Endothelial cell of umbilical vein (primary cell): Measurements from ENCODE around the gene CLPTM1L. TPM values are rescaled to one million over a fixed set of nuclear protein-coding genes. Genes with fewer than 3 reads are reported as not detected.

ENCODE experiments used
- BruUV-seq: library from RNA; stranded (reverse); fragments of 400-500 nt; replicated peaks from 2 replicates; lab custom pipeline; 2021; lab: Mats Ljungman, UMichigan
- CTCF ChIA-PET: fragments of 300-600, 350-600 bp; sonication (Branson Sonifier 250); formaldehyde crosslinking; loops from one replicate; lab custom pipeline; 2021; ENCODE audit warnings: antibody characterized with exemption, inconsistent platforms; lab: Charles Lee
- POLR2A ChIA-PET: fragments of 300-600, 350-600 bp; sonication (Branson Sonifier 250); formaldehyde crosslinking; loops from one replicate; lab custom pipeline; 2021; ENCODE audit warnings: antibody characterized with exemption, inconsistent platforms; lab: Charles Lee
- DNase-seq: peaks from one replicate; pipeline ENCODE4 v3.0.0-alpha.2; 2011; ENCODE audit warnings: low read depth, low spot score
- FAIRE-seq: peaks from 2 replicates; lab custom pipeline; 2011; peaks lifted over from hg19 to GRCh38; lab: Jason Lieb, UNC
- H2AFZ ChIP-seq: 2 replicates; pipeline ENCODE4 v1.6.0; 2012; ENCODE audit warnings: low read depth, low read length, control low read depth, inconsistent platforms
- H3K27ac ChIP-seq: 2 replicates; pipeline ENCODE4 v1.5.1; 2011; ENCODE audit warnings: low read depth, mild to moderate bottlenecking, control low read depth, low read length, moderate library complexity; ENCODE audit not compliant: insufficient read depth
- H3K27me3 ChIP-seq, 2 experiments: 2 replicates each; pipeline versions ENCODE4 v1.6.0 to v1.6.1; 2011; ENCODE audit warnings: low read length in 2 of 2, mixed read lengths in 1 of 2; ENCODE audit not compliant: control insufficient read depth in 2 of 2, insufficient read depth in 2 of 2
- H3K36me3 ChIP-seq, 2 experiments: 2 replicates in 1 of 2; 3 replicates in 1 of 2; pipeline ENCODE4 v1.5.1; 2011; ENCODE audit warnings: low read length in 2 of 2, mild to moderate bottlenecking in 1 of 2, moderate library complexity in 1 of 2; ENCODE audit not compliant: control insufficient read depth in 2 of 2, insufficient read depth in 2 of 2; ENCODE audit errors: extremely low read depth in 1 of 2
- H3K4me1 ChIP-seq: 3 replicates; pipeline ENCODE4 v1.5.1; 2011; ENCODE audit warnings: mild to moderate bottlenecking, low read length; ENCODE audit not compliant: control insufficient read depth, insufficient read depth; ENCODE audit errors: extremely low read depth
- H3K4me2 ChIP-seq: 2 replicates; pipeline ENCODE4 v1.6.1; 2011; ENCODE audit warnings: low read length, control low read depth, mixed read lengths; ENCODE audit not compliant: insufficient read depth
- H3K4me3 ChIP-seq, 3 experiments: fragments of 200-600 bp in 1 of 3; sonication (generic), shearing (Covaris generic) in 1 of 3; replicated peaks in 1 of 3; 2 replicates each; pipeline ENCODE4 v1.5.1; 2011 to 2016; ENCODE audit warnings: control low read depth in 3 of 3, low read length in 3 of 3, mild to moderate bottlenecking in 2 of 3, inconsistent platforms in 1 of 3, low read depth in 1 of 3, moderate library complexity in 1 of 3; ENCODE audit not compliant: insufficient read depth in 1 of 3
- H3K79me2 ChIP-seq: 2 replicates; pipeline ENCODE4 v1.6.0; 2012; ENCODE audit warnings: low read length, inconsistent platforms; ENCODE audit not compliant: control insufficient read depth, insufficient read depth
- H3K9ac ChIP-seq: replicated peaks from 2 replicates; pipeline ENCODE3; 2011; ENCODE audit warnings: low read length, control low read depth; ENCODE audit not compliant: insufficient read depth; ENCODE audit errors: extremely low read depth
- H3K9me1 ChIP-seq: replicated peaks from 3 replicates; pipeline ENCODE4 v1.6.0; 2011; ENCODE audit warnings: mild to moderate bottlenecking, low read length; ENCODE audit not compliant: control insufficient read depth, insufficient read depth; ENCODE audit errors: extremely low read depth
- H3K9me3 ChIP-seq: replicated peaks from 2 replicates; pipeline ENCODE4 v1.5.1; 2012; ENCODE audit warnings: low read length, inconsistent platforms; ENCODE audit not compliant: control insufficient read depth, insufficient read depth
- H4K20me1 ChIP-seq: replicated peaks from 2 replicates; pipeline ENCODE3; 2011; ENCODE audit warnings: mild to moderate bottlenecking, low read length; ENCODE audit not compliant: control insufficient read depth, insufficient read depth; ENCODE audit errors: extremely low read depth
- CTCF ChIP-seq, 2 donors: IDR thresholded peaks; 1 replicate in 1 of 2; 2 replicates in 1 of 2; pipeline ENCODE4 v1.5.1; 2011; ENCODE audit warnings: low read length in 2 of 2, mild to moderate bottlenecking in 2 of 2, moderate library complexity in 2 of 2, control low read depth in 1 of 2, inconsistent platforms in 1 of 2, low read depth in 1 of 2; ENCODE audit not compliant: insufficient read depth in 1 of 2; ENCODE audit errors: extremely low read depth in 1 of 2
- EZH2 ChIP-seq: IDR thresholded peaks from 2 replicates; pipeline ENCODE4 v1.6.1; 2012; ENCODE audit warnings: borderline replicate concordance, low read depth, mild to moderate bottlenecking, moderate library complexity, low read length, inconsistent platforms; ENCODE audit not compliant: severe bottlenecking
- FOS ChIP-seq: IDR thresholded peaks from 2 replicates; pipeline ENCODE4 v1.6.1; 2011; ENCODE audit warnings: mild to moderate bottlenecking, low read length, moderate library complexity, borderline replicate concordance; ENCODE audit not compliant: insufficient read depth
- GATA2 ChIP-seq: IDR thresholded peaks from 2 replicates; pipeline ENCODE4 v1.7.0; 2011; ENCODE audit warnings: low read depth, mild to moderate bottlenecking, moderate library complexity, mixed read lengths, low read length; ENCODE audit not compliant: insufficient read length, insufficient read depth
- JUN ChIP-seq: IDR thresholded peaks from 2 replicates; pipeline ENCODE4 v1.6.1; 2011; ENCODE audit warnings: borderline replicate concordance, low read depth; ENCODE audit not compliant: insufficient read length, insufficient read depth
- MAX ChIP-seq: IDR thresholded peaks from 2 replicates; pipeline ENCODE4 v1.6.1; 2011; ENCODE audit not compliant: insufficient read depth, insufficient read length
- MYC ChIP-seq: IDR thresholded peaks from one replicate; pipeline ENCODE4 v1.6.1; 2011; ENCODE audit warnings: mild to moderate bottlenecking, low read depth, low read length
- POLR2A ChIP-seq: IDR thresholded peaks from 2 replicates; pipeline ENCODE4 v1.6.1; 2012; ENCODE audit warnings: low read depth, mild to moderate bottlenecking, control low read depth, low read length
- POLR2AphosphoS5 ChIP-seq: IDR thresholded peaks from 2 replicates; pipeline ENCODE4 v1.6.1; 2012; ENCODE audit warnings: low read depth, mild to moderate bottlenecking, control low read depth, low read length, moderate library complexity; ENCODE audit not compliant: insufficient read depth
- dilution Hi-C: fragments of 300-500 bp; cut with MboI; formaldehyde crosslinking; loops from one replicate; pipeline ENCODE4 v1.15.0; 2019; ENCODE audit warnings: low sequenced_read_pairs; ENCODE audit not compliant: extremely low pct_ligation_motif_present
- intact Hi-C: fragments of 100-400 bp; cut with micrococcal nuclease; formaldehyde crosslinking; loops from one replicate; pipeline ENCODE4 v1.10.0; 2022
- polyA plus RNA-seq, 4 experiments: library from polyadenylated mRNA; depleted of rRNA in 3 of 4; stranded (reverse) in 3 of 4; unstranded in 1 of 4; fragments of >200 nt; gene quantifications; 2 replicates each; pipeline versions ENCODE4 v1.2.1 to v1.2.3, GENCODE V29; 2011 to 2012; ENCODE audit warnings: missing spikeins in 1 of 4
- total RNA-seq: library from RNA; stranded (reverse); gene quantifications from 2 replicates; pipeline ENCODE4 v1.2.3, GENCODE V29; 2021

Gene CLPTM1L
- total and polyA plus RNA-seq, 2 donors (not counting 3 experiments of a cell fraction or from before 2014, with no cell fraction given) = 116 to 191 TPM

- dilution Hi-C loops (no loop called here), intact Hi-C loops (no loop called here)
- peaks cover 9% of the 10 kb centered on the region for H3K4me1 ChIP-seq
- no peak overlapping the region for H3K4me2 ChIP-seq
- H3K9me1 ChIP-seq = no peaks in the 10 kb centered on the region
- H3K27ac ChIP-seq = no peak overlapping the region
- CTCF ChIA-PET = interaction anchor here (1.5 kb wide), 1 partner anchor 298 kb away, joined by 5 read pairs; no protein-coding TSS in a partner anchor
- H2AFZ ChIP-seq = no peak overlapping the region
- no TSS peak for BruUV-seq
- H3K9me3 ChIP-seq = no peaks in the 10 kb centered on the region
- no peak overlapping the region for H3K4me3 ChIP-seq
- no peaks in the 10 kb centered on the region for H3K27me3 ChIP-seq
- no peak overlapping the region for H3K9ac ChIP-seq
- peaks cover 16% of the 10 kb centered on the region for H3K79me2 ChIP-seq
- peaks cover 0 to 9% of the 10 kb centered on the region in 2 experiments for H3K36me3 ChIP-seq
- no peaks in the 10 kb centered on the region for H4K20me1 ChIP-seq
- DNase-seq (no peak), FAIRE-seq (no peak)
- POLR2A ChIA-PET = no interaction called here
- no peak for TF ChIP-seq MAX
- no peak for TF ChIP-seq POLR2AphosphoS5
- no peak for TF ChIP-seq MYC
- TF ChIP-seq GATA2 = no peak
- no peak for TF ChIP-seq FOS
- no peak for TF ChIP-seq POLR2A
- no peak for TF ChIP-seq CTCF (IDR thresholded peaks at IDR 0.05; ENCODE audit: extremely low read depth in 1 of 2, insufficient read depth in 1 of 2, low read depth in 1 of 2, low read length in 2 of 2)
- no peak for TF ChIP-seq JUN
- TF ChIP-seq EZH2 = no peak
Observed at GRCh38 chr5:1346627-1347440, 1.9 kb upstream of the CLPTM1L start.
